ENCODE measurements around the gene SDC1. TPM values are rescaled to one million over a fixed set of nuclear protein-coding genes. Genes with fewer than 3 reads are reported as not detected.

The SDC1 gene
- total RNA-seq, 1 donor from 2014 or later: 0.32 TPM

DNA sequence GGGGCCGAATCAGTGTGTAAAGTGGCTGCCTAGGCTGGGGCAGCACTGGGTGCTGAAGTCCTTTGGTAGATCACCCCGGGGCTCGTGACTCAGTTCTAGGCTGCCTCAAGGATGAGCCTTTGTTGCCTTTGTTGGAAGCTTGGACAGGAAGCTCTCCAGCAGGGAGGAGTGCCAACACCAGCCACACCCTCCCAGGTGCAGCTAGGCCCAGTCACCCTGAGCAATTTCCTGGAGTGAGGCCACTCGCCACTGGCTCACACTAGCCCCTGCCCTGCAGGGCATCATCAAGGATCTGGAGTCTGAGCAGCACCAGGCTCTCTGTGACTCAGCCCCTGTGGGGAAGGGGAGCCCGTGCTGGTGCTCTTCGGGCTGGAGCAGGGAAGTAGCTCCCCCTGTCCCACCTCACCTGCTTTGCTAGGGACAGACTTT lies 6.7 kb upstream of the SDC1 start:
- no peak overlapping the region for H3K27ac ChIP-seq
- no peaks in the 10 kb centered on the region for H3K36me3 ChIP-seq
- no peaks in the 10 kb centered on the region for H3K4me1 ChIP-seq
- H3K9me3 ChIP-seq: no peaks in the 10 kb centered on the region
- intact Hi-C loops (cut with DNase I): no loop called here
- DNase-seq (ENCODE audit: low spot score in 2 of 2): peak in 1 of 2 donors; percentile 46
- no peak overlapping the region for H3K4me3 ChIP-seq
- TF ChIP-seq, protein P1, sequence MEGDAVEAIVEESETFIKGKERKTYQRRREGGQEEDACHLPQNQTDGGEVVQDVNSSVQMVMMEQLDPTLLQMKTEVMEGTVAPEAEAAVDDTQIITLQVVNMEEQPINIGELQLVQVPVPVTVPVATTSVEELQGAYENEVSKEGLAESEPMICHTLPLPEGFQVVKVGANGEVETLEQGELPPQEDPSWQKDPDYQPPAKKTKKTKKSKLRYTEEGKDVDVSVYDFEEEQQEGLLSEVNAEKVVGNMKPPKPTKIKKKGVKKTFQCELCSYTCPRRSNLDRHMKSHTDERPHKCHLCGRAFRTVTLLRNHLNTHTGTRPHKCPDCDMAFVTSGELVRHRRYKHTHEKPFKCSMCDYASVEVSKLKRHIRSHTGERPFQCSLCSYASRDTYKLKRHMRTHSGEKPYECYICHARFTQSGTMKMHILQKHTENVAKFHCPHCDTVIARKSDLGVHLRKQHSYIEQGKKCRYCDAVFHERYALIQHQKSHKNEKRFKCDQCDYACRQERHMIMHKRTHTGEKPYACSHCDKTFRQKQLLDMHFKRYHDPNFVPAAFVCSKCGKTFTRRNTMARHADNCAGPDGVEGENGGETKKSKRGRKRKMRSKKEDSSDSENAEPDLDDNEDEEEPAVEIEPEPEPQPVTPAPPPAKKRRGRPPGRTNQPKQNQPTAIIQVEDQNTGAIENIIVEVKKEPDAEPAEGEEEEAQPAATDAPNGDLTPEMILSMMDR (IDR thresholded peaks at IDR 0.05): no peak
- no peaks in the 10 kb centered on the region for H3K27me3 ChIP-seq

DNA sequence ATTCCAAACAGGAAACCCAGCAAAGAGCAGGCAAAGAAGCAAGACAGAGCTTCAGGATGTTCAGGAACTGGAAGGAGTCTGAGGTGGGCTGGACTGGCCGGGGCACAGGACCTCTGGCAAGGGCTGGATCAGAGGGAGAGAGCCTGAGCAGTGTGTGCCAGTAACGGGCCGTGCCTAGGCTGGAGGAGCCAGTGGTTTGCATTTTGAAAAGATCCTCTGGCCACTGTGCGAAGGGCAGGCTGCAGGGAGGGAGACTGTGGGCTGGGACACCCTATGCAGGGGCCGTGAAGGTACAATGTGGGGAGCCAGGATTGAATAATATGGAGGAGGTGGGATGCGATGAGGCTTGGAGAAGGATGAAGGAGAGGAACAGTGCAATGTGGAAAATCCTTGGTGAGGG lies 6.2 kb upstream of the SDC1 start:
- intact Hi-C loops (cut with DNase I): no loop called here
- Histone ChIP-seq H3K27me3 (no peaks in the 10 kb centered on the region), H3K27ac (no peak overlapping the region), H3K36me3 (no peaks in the 10 kb centered on the region), H3K4me1 (no peaks in the 10 kb centered on the region), H3K4me3 (no peak overlapping the region), H3K9me3 (no peaks in the 10 kb centered on the region)
- TF ChIP-seq, protein P1 (IDR thresholded peaks at IDR 0.05): no peak
- DNase-seq (ENCODE audit: low spot score in 2 of 2): peak in 1 of 2 donors; percentile 41

DNA sequence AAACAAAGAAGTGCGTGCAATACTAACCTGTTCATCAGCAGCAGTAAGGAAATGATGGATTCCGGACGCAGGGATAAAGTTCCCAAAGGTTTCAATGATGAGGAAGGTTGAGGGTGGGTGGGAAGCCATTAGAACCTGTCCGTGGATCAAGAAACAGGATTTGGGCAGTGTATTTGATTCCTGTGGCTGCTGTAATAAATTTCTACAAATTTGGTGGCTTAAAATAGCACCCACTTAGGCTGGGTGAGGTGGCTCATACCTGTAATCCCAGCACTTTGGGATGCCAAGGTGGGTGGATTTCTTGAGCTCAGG lies 5.1 kb upstream of the SDC1 start:
- H3K4me3 ChIP-seq: no peak overlapping the region
- no peaks in the 10 kb centered on the region for H3K27me3 ChIP-seq
- no peaks in the 10 kb centered on the region for H3K9me3 ChIP-seq
- TF ChIP-seq, protein P1 (IDR thresholded peaks at IDR 0.05): no peak
- no peaks in the 10 kb centered on the region for H3K36me3 ChIP-seq
- peaks cover 3 to 5% of the 10 kb centered on the region in 2 donors for H3K4me1 ChIP-seq
- intact Hi-C loops (cut with DNase I): no loop called here
- DNase-seq (ENCODE audit: low spot score in 2 of 2): peak in 1 of 2 donors; percentile 12
- H3K27ac ChIP-seq: no peak overlapping the region

DNA sequence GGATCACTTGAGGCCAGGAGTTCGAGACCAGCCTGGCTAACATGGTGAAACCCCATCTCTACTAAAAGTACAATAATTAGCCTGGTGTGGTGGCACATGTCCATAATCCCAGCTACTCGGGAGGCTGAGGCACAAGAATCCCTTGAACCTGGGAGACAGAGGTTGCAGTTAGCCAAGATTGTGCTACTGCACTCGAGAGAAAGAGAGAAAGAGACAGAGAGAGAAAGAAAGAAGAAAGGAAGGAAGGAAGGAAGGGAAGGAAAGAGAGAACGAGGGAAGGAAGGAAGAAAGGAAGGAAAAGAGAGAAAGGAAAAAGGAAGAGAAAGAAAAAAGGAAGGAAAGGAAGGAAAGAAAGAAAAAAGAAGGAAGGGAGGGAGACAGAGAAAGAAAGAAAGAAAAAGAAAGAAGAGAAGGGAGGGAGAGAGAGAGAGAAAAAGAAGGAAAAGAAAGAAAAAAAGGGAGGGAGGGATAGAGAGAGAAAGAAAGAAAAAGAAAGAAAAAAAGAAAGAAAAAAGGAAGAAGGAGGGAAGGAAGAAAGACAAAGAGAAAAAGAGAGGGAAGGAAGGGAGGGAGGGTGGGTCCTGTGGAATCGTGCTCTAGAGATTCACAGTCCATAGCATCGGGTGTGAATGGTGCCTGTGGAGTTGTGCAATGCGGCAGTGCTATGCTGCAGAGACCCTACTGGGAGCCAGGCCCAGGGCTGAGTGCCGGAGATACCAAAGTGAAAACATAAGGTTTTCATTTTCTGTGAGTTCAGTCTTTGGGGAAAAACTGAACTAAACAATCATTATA lies 4.6 kb upstream of the SDC1 start:
- peak in 1 of 2 donors; percentile 9 for DNase-seq (ENCODE audit: low spot score in 2 of 2)
- Histone ChIP-seq H3K4me1 (peaks cover 3 to 5% of the 10 kb centered on the region in 2 donors), H3K4me3 (no peak overlapping the region), H3K36me3 (no peaks in the 10 kb centered on the region), H3K27ac (no peak overlapping the region), H3K27me3 (no peaks in the 10 kb centered on the region), H3K9me3 (no peaks in the 10 kb centered on the region)
- intact Hi-C loops (cut with DNase I): no loop called here
- TF ChIP-seq, protein P1 (IDR thresholded peaks at IDR 0.05): no peak

DNA sequence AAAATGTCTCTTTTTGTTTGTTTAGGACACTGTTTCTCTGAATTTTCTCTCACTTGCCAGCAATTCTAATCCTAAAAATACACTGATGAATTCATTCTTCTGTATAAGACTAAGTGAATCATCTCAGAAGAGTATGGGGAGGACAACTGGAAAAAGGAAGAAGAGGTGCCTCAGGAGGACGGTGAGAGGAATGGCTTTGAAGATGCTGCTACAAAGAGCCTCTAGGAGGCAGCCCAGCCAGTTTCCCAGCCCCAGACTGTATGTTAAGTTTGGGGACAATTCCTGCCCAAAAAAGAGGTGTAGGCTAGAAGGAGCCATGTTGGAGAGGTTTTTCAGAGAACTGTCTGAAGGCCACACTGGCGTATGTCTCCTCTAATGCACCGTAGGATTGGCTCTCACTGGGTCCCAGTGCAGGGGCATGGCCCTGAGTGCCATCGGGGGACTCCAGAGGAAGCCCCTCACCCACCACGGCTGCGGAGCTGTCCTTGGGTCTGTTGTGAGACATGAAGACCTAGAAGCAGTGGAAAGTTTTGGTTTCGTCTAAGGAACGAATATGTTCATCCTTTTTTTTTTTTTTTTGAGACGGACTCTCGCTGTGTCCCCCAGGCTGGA lies 3.1 kb upstream of the SDC1 start:
- peak in 1 of 2 donors; percentile 21 for DNase-seq (ENCODE audit: low spot score in 2 of 2)
- no peak overlapping the region for H3K4me3 ChIP-seq
- no peaks in the 10 kb centered on the region for H3K9me3 ChIP-seq
- H3K27me3 ChIP-seq: no peaks in the 10 kb centered on the region
- H3K27ac ChIP-seq: no peak overlapping the region
- intact Hi-C loops (cut with DNase I): no loop called here
- TF ChIP-seq, protein P1 (IDR thresholded peaks at IDR 0.05): no peak
- peaks cover 8 to 14% of the 10 kb centered on the region in 2 donors for H3K4me1 ChIP-seq
- H3K36me3 ChIP-seq: no peaks in the 10 kb centered on the region
